Measurements from ENCODE around the gene CASP9. TPM values are rescaled to one million over a fixed set of nuclear protein-coding genes. Genes with fewer than 3 reads are reported as not detected.
A peak's percentile ranks its signal among the peaks of the same experiment; 100 is the strongest.

The CASP9 gene
- 10 to 100 TPM; 11.4 to 14.8 TPM for total RNA-seq
- 6.9 to 17.3 reads per million in 2 donors for total RNA-seq

GRCh38 chr1:15524021-15524282 is at the start of gene CASP9:
Gene CASP9, minus strand, starts transcription at chr1:15524215. Its CDS starts 15 bp downstream, at chr1:15524200.
- Mint-ChIP-seq H3K4me3 (peak within 1 kb of the TSS; percentile 96), H3K27ac (peak within 1 kb of the TSS; percentile 98), H3K36me3 (ENCODE audit: low read depth) (peaks cover 2% of the 10 kb centered on the region), H3K4me1 (peaks cover 51% of the 10 kb centered on the region), H3K27me3 (no peaks in the 10 kb centered on the region)
- DNase-seq (no peak), ATAC-seq (no peak)
- H3K9me3 ChIP-seq (ENCODE audit: control insufficient read depth, low read length, poor library complexity, severe bottlenecking): no peaks in the 10 kb centered on the region

DNA sequence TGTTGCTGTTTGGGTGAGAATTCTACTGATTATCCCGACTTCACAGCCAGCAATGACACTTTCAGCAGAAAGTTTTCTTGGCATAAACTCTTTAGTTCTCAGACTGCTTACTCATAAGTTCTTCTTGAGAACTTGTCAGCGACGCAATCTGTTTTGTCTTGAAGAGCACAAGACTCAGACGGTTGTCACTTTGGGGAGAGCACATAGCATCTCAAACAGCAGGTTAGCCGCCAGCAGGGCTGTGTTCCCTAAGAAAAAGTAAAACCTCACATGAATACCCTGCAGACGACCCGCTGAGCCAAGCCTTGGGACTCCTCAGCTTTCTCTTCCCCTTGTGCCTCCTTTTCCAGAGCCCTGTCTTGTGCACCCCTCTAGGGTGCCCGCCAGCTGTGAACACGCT is 49.5 kb upstream of the CASP9 start:
- Mint-ChIP-seq H3K4me3 (no peak overlapping the region), H3K36me3 (ENCODE audit: low read depth) (peaks cover 2% of the 10 kb centered on the region), H3K4me1 (peaks cover 9% of the 10 kb centered on the region), H3K27ac (no peak overlapping the region), H3K27me3 (no peaks in the 10 kb centered on the region)
- ATAC-seq (no peak), DNase-seq (no peak)
- H3K9me3 ChIP-seq (ENCODE audit: control insufficient read depth, low read length, poor library complexity, severe bottlenecking): no peaks in the 10 kb centered on the region

DNA sequence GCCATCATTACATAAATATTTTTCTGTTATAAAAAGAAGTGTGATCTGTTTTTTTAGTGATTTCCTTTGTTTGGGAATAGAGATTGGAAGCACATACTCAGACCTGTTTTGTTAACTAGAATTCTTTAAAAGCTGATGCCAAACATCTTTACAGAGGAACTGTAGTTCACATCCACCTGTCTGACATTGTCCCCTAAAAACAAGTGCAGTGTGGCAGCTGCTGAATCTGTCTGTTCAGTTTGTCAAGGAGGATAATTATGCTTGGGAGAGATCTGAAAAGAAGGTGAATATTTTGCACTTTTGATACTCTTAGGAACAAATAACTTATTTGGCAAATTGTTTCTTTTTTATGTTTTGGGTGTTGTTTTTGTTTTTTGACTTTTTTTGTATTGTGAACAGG is 47.3 kb upstream of the CASP9 start:
- ATAC-seq: no peak
- Mint-ChIP-seq H3K4me1 (no peaks in the 10 kb centered on the region), H3K27ac (no peak overlapping the region), H3K4me3 (no peak overlapping the region), H3K27me3 (no peaks in the 10 kb centered on the region), H3K36me3 (ENCODE audit: low read depth) (peaks cover 2% of the 10 kb centered on the region)
- DNase-seq: no peak
- H3K9me3 ChIP-seq (ENCODE audit: control insufficient read depth, low read length, poor library complexity, severe bottlenecking): no peaks in the 10 kb centered on the region

DNA sequence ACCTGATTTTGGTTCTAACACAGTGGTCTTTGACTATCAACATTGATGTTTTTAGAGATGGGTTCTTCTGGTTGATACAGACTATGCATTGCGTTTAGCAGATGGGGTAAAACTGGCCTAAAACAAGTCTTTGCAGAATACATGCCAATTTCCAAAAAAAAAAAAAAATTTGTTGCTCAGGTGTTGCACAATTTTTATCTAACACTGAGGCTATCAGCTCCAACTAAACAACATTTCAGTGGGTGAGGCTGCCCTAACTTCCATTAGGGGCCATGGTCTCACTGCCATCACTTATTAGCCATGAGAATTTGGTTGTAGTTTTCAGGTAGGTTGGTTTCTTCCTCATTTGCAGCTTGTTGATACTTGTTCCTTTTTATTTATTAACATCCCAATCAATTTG is 46.8 kb upstream of the CASP9 start:
- no peak overlapping the region for H3K4me3 Mint-ChIP-seq
- H3K27me3 Mint-ChIP-seq: no peaks in the 10 kb centered on the region
- H3K27ac Mint-ChIP-seq: no peak overlapping the region
- ATAC-seq (no peak), DNase-seq (no peak)
- H3K36me3 Mint-ChIP-seq (ENCODE audit: low read depth): peaks cover 2% of the 10 kb centered on the region
- H3K9me3 ChIP-seq (ENCODE audit: control insufficient read depth, low read length, poor library complexity, severe bottlenecking): no peaks in the 10 kb centered on the region
- H3K4me1 Mint-ChIP-seq: no peaks in the 10 kb centered on the region

GRCh38 chr1:15568387-15569073 is 44.5 kb upstream of the CASP9 start:
- Mint-ChIP-seq H3K27me3 (no peaks in the 10 kb centered on the region), H3K4me1 (no peaks in the 10 kb centered on the region), H3K27ac (no peak overlapping the region), H3K36me3 (ENCODE audit: low read depth) (no peaks in the 10 kb centered on the region), H3K4me3 (no peak overlapping the region)
- H3K9me3 ChIP-seq (ENCODE audit: control insufficient read depth, low read length, poor library complexity, severe bottlenecking): no peaks in the 10 kb centered on the region
- ATAC-seq: no peak
- DNase-seq: no peak

DNA sequence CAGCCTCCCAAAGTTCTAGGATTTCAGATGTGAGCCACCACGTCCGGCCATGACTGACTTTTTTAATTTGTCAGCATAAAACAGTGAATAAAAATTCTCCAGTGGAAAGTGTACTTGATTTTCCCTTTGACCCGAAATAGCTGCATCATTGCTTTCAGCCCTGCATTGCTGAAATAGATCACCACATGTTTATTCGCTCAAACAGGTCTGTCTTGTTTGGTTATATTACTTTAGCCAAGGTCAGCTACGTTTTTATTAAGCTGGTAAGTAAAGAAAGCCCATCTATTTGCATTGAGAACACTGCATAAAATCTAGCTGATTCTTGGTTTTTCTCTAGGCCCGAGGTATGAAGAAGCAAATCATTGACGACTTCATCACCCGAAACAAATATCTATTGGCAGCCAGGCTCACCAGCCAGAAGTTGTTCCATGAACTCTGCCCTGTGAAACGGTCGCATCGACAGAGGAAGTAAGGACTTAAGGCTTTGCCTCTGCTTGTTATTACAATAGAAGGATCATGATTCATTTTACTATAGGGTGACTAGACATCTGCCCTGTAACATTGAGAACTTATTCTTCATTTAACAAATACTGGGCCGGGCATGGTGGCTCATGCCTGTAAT is 35.3 kb upstream of the CASP9 start:
- Mint-ChIP-seq H3K36me3 (ENCODE audit: low read depth) (peaks cover 5% of the 10 kb centered on the region), H3K27ac (no peak overlapping the region)
- H3K9me3 ChIP-seq (ENCODE audit: control insufficient read depth, low read length, poor library complexity, severe bottlenecking): no peaks in the 10 kb centered on the region

DNA sequence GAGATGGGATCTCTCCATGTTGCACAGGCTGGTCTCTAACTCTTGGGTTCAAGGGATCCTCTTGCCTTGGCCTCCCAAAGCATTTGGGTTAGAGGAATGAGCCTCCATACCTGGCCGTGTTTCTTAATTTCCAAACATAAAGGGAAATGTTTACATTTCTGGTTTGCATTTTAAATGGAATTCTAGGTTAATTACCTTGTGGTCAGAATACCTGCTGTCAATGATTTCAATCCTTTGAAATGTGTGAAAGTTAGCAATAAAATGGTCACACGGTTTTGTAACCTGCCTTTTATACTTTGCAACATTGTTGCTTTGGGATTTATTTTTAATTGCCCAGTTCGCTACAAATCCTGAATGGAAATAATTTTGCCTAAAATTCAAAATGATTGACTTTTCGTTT is 34.5 kb upstream of the CASP9 start:
- ATAC-seq (no peak), DNase-seq (no peak)
- no peak overlapping the region for H3K4me3 Mint-ChIP-seq
- no peaks in the 10 kb centered on the region for H3K9me3 ChIP-seq (ENCODE audit: control insufficient read depth, low read length, poor library complexity, severe bottlenecking)
- peaks cover 3% of the 10 kb centered on the region for H3K4me1 Mint-ChIP-seq
- H3K27ac Mint-ChIP-seq: no peak overlapping the region
- no peaks in the 10 kb centered on the region for H3K27me3 Mint-ChIP-seq
- peaks cover 5% of the 10 kb centered on the region for H3K36me3 Mint-ChIP-seq (ENCODE audit: low read depth)

More for the DNA sequence above, 35.3 kb upstream of the CASP9 start:
- no peak overlapping the region for H3K4me3 Mint-ChIP-seq
- ATAC-seq (no peak), DNase-seq (no peak)
- H3K4me1 Mint-ChIP-seq: peaks cover 3% of the 10 kb centered on the region
- H3K27me3 Mint-ChIP-seq: no peaks in the 10 kb centered on the region

GRCh38 chr1:15557594-15557993 is 33.6 kb upstream of the CASP9 start:
- peaks cover 5% of the 10 kb centered on the region for H3K36me3 Mint-ChIP-seq (ENCODE audit: low read depth)
- no peak overlapping the region for H3K4me3 Mint-ChIP-seq
- peaks cover 6% of the 10 kb centered on the region for H3K4me1 Mint-ChIP-seq
- H3K27ac Mint-ChIP-seq: no peak overlapping the region
- no peaks in the 10 kb centered on the region for H3K27me3 Mint-ChIP-seq
- H3K9me3 ChIP-seq (ENCODE audit: control insufficient read depth, low read length, poor library complexity, severe bottlenecking): no peaks in the 10 kb centered on the region
- no peak for ATAC-seq
- no peak for DNase-seq

DNA sequence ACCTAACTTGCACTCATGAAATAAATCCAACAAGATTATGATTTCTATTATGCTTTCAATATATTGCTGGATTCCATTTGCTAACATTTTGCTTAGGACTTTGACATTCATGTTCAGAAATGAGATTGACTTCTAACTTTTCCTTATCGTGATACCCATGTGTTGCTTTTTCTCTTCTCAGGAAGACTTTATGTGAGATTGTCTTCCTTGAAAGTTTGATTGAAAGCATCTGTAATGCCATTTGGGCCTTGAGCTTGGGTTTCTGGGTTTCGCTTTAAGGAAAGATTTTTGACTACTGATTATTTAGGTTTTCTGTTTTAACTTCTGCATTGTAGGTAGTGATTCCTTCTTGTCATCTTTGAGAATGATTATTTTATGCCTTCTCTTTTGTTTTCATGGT is 33.0 kb upstream of the CASP9 start:
- no peak overlapping the region for H3K4me3 Mint-ChIP-seq

DNA sequence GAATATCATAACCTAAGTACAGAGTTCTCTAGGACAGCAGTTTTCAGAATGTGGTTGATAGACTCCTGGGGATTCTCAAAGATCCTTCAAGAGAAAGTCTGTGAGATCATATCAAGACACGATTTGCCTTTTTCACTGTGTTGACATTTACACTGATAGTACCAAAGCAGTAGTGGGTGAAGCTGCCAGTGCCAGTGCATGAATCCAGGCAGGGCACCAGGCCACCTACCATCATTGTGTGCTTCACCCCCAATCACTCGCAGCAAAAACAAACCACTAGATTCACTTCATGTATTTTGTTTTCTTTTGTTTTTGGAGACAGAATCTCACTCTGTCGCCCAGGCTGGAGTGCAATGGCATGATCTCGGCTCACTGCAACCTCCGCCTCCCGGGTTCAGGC is 26.6 kb upstream of the CASP9 start:
- H3K4me1 Mint-ChIP-seq: peaks cover 5% of the 10 kb centered on the region
- DNase-seq (no peak), ATAC-seq (no peak)
- H3K4me3 Mint-ChIP-seq: no peak overlapping the region
- H3K36me3 Mint-ChIP-seq (ENCODE audit: low read depth): peaks cover 6% of the 10 kb centered on the region
- no peaks in the 10 kb centered on the region for H3K27me3 Mint-ChIP-seq
- peak overlapping the region; percentile 32 for H3K27ac Mint-ChIP-seq
- no peaks in the 10 kb centered on the region for H3K9me3 ChIP-seq (ENCODE audit: control insufficient read depth, low read length, poor library complexity, severe bottlenecking)

More for the DNA sequence above, 33.0 kb upstream of the CASP9 start:
- no peaks in the 10 kb centered on the region for H3K27me3 Mint-ChIP-seq
- no peak overlapping the region for H3K27ac Mint-ChIP-seq
- peaks cover 6% of the 10 kb centered on the region for H3K4me1 Mint-ChIP-seq
- H3K9me3 ChIP-seq (ENCODE audit: control insufficient read depth, low read length, poor library complexity, severe bottlenecking): no peaks in the 10 kb centered on the region
- DNase-seq (no peak), ATAC-seq (no peak)
- H3K36me3 Mint-ChIP-seq (ENCODE audit: low read depth): peaks cover 5% of the 10 kb centered on the region

DNA sequence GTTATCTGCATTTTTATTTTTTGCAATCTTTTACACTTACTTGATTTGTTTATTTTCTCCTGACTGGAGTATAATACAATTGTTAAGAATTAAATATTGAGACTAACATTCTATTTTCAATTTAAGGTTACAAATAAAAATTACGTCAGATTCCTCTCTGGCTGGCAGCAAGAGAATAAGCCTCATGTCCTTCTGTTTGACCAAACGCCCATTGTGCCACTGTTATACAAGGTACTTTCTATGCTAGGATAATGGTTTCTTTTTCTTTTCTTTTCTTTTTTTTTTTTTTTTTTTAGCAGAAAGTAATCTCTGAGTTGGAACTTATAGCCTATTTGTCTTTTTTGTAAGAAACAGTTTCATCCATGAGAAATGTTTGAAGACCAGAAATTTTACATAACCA is 22.6 kb upstream of the CASP9 start:
- ATAC-seq: no peak
- DNase-seq: no peak
- Mint-ChIP-seq H3K27ac (no peak overlapping the region), H3K4me1 (peaks cover 15% of the 10 kb centered on the region), H3K36me3 (ENCODE audit: low read depth) (peaks cover 11% of the 10 kb centered on the region), H3K27me3 (no peaks in the 10 kb centered on the region), H3K4me3 (no peak overlapping the region)
- H3K9me3 ChIP-seq (ENCODE audit: control insufficient read depth, low read length, poor library complexity, severe bottlenecking): no peaks in the 10 kb centered on the region

GRCh38 chr1:15543589-15544568 is 19.9 kb upstream of the CASP9 start:
- H3K4me1 Mint-ChIP-seq: peaks cover 15% of the 10 kb centered on the region

DNA sequence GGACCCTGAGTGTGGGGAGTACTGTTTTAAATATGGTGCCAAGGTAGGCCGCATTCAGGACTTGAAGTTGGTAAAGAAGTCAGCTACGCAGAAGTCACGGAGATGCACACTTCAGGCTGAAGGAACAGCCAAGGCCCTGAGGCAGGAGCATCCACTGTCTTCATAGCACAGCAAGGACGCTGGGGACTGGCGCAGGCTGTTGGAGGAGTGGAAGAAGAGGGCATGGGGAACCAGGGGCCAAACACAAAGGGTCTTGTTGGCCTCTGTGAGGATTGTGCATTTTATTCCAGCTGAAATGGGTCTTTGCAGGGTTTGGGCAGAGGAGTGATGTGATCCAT is 19.2 kb upstream of the CASP9 start:
- Mint-ChIP-seq H3K27me3 (no peaks in the 10 kb centered on the region), H3K27ac (no peak overlapping the region), H3K4me1 (peaks cover 17% of the 10 kb centered on the region), H3K36me3 (ENCODE audit: low read depth) (peaks cover 16% of the 10 kb centered on the region), H3K4me3 (no peak overlapping the region)
- no peaks in the 10 kb centered on the region for H3K9me3 ChIP-seq (ENCODE audit: control insufficient read depth, low read length, poor library complexity, severe bottlenecking)
- DNase-seq (no peak), ATAC-seq (no peak)

More at GRCh38 chr1:15543589-15544568, 19.9 kb upstream of the CASP9 start:
- no peak for ATAC-seq
- peaks cover 14% of the 10 kb centered on the region for H3K36me3 Mint-ChIP-seq (ENCODE audit: low read depth)
- DNase-seq: no peak
- H3K27ac Mint-ChIP-seq: no peak overlapping the region
- no peak overlapping the region for H3K4me3 Mint-ChIP-seq
- no peaks in the 10 kb centered on the region for H3K27me3 Mint-ChIP-seq
- H3K9me3 ChIP-seq (ENCODE audit: control insufficient read depth, low read length, poor library complexity, severe bottlenecking): no peaks in the 10 kb centered on the region

All from T-helper 17 cell (primary cell).